ENCODE measurements around the gene EPB41L3. TPM values are rescaled to one million over a fixed set of nuclear protein-coding genes. Genes with fewer than 3 reads are reported as not detected.

Gene EPB41L3
- total RNA-seq, 1 experiment from 2014 or later: 16.1 TPM

- Histone ChIP-seq H2BK5ac (ENCODE audit: insufficient read length, low read length) (no peak overlapping the region), H4K20me1 (ENCODE audit: control insufficient read depth, insufficient read depth, insufficient read length) (no peaks in the 10 kb centered on the region), H3K4ac (ENCODE audit: low read depth, low read length) (no peak overlapping the region), H3K9ac (ENCODE audit: extremely low read depth, insufficient read length, low read length) (no peak overlapping the region), H3K14ac (ENCODE audit: insufficient read depth, low read length) (no peak overlapping the region), H3K79me1 (ENCODE audit: insufficient read depth, low read depth, low read length, poor library complexity, severe bottlenecking) (no peaks in the 10 kb centered on the region), H3K27me3 (ENCODE audit: insufficient read depth, low read length) (no peaks in the 10 kb centered on the region), H3K4me1 (ENCODE audit: insufficient read depth, low read length) (no peaks in the 10 kb centered on the region; the same call in 1 of the 2 replicates), H3K56ac (ENCODE audit: insufficient read length, low read depth, low read length) (no peak overlapping the region), H2BK15ac (ENCODE audit: low read depth, low read length) (no peak overlapping the region), H4K91ac (ENCODE audit: insufficient read length, low read depth, low read length) (no peak overlapping the region), H3K27ac (ENCODE audit: insufficient read length, low read depth, low read length) (no peak overlapping the region), H3K9me3 (ENCODE audit: control insufficient read depth, low read depth, low read length) (no peaks in the 10 kb centered on the region), H2BK20ac (ENCODE audit: low read depth, low read length, poor library complexity, severe bottlenecking) (no peak overlapping the region), H3K4me2 (ENCODE audit: insufficient read depth, insufficient read length, low read length) (no peak overlapping the region), H4K8ac (replicated peaks; ENCODE audit: insufficient read length, low read depth, low read length) (no peak overlapping the region), H2AK5ac (ENCODE audit: insufficient read length, low read length) (no peak overlapping the region), H3K18ac (ENCODE audit: insufficient read length, low read depth, low read length) (no peak overlapping the region), H4K5ac (ENCODE audit: insufficient read length, low read depth, low read length) (no peak overlapping the region), H3K79me2 (ENCODE audit: insufficient read depth, low read length) (no peaks in the 10 kb centered on the region), H2BK12ac (ENCODE audit: insufficient read length, low read depth, low read length) (no peak overlapping the region), H3K23ac (ENCODE audit: insufficient read length, low read depth, low read length) (no peak overlapping the region), H3K23me2 (ENCODE audit: insufficient read length, low read depth, low read length, poor library complexity, severe bottlenecking) (no peaks in the 10 kb centered on the region), H2AFZ (ENCODE audit: low read length) (no peak overlapping the region), H3T11ph (ENCODE audit: low read length) (no peak overlapping the region), H2BK120ac (ENCODE audit: low read depth, low read length, poor library complexity, severe bottlenecking) (no peak overlapping the region)
- H3K36me3 Mint-ChIP-seq (ENCODE audit: insufficient read depth in 1 of 3, low read depth in 3 of 3): no peaks in the 10 kb centered on the region
- H3K27ac Mint-ChIP-seq: no peak overlapping the region; a peak in 1 of 7 replicates
- H3K9me3 Mint-ChIP-seq: no peaks in the 10 kb centered on the region
- H3K27me3 Mint-ChIP-seq (ENCODE audit: low read depth): no peaks in the 10 kb centered on the region
- H3K4me3 Mint-ChIP-seq: no peak overlapping the region
- WGBS (ENCODE audit: extremely low coverage, insufficient read length, low lambda C conversion rate): no CpG with 5 or more reads among the region's 2 CpGs
- DNase-seq: no peak
- TF ChIP-seq CTCF (conservative IDR thresholded peaks at IDR 0.05): no peak
- peaks cover 5 to 7% of the 10 kb centered on the region in 2 experiments; a peak in 3 of 4 replicates for H3K4me1 Mint-ChIP-seq
Observed at GRCh38 chr18:5369513-5369912, 174.3 kb downstream of the EPB41L3 start.

All from H9 (cell line).